Stimulated activated CD4-positive, alpha-beta T cell treated with anti-CD3 and anti-CD28 coated beads, Interleukin-4, amount 100 ng/mL, for 48 hours (primary cell): ENCODE data around the gene SYCP2L.
"Not testable (repeated sequence)": the region's sequence is repeated elsewhere in the genome, so short reads cannot be mapped to it uniquely, and the experiment has no call there.

Experiments used
- DNase-seq, 2 donors: peaks; one replicate each; pipeline ENCODE4 v3.0.0-alpha.2; 2020; ENCODE audit warnings: low read depth in 2 of 2

The SYCP2L gene

GRCh38 chr6:10954590-10955010 lies 67.7 kb downstream of the SYCP2L start:
- DNase-seq: peak; percentile 64 to 78

- DNase-seq: no peak
These were observed 69.9 kb downstream of the SYCP2L start for GRCh38 chr6:10956776-10957175.

DNA sequence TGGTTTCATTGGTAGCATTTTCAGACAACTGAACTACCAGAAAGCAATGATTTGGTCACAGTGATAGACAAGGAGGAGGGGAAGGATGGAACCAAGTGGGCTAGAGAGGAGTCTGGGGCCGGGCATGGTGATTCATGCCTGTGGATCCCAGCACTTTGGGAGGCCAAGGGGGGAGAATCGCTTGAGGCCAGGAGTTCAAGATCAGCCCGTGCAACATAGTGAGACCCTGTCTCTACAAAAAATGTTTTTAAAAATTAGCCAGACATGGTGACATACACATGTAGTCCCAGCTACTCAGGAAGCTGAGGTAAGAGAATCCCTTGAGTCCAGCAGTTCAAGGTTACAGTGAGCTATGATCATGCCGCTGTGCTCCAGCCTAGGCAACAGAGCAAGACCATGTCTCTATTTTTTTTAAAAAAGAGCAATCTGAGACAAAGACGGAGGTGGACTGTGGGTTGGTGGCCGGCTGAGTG lies 70.6 kb downstream of the SYCP2L start:
- DNase-seq: no peak

GRCh38 chr6:10960171-10960570 lies 73.3 kb downstream of the SYCP2L start:
- DNase-seq: no peak

DNA sequence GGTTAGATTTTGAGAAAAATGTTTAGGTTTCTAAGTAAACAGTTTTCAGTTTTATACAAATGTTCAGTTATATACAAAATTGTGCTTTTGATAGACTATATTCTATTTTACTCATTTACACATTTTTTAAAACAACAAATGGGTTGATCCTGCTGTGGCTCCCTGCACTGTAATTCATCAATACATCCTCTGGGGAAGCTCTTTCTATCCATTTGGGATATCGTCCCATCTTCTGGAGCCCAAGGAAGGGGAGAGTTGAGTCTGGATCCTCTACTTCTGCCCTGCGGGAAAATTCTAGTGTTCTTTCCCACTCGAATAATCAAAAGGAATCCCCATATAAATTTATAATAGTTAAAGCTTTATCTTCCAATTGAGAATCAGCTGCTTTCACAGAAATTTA lies 75.0 kb downstream of the SYCP2L start:
- DNase-seq: no peak

GRCh38 chr6:10962673-10963072 lies 75.8 kb downstream of the SYCP2L start:
- no peak for DNase-seq

GRCh38 chr6:10963113-10963512 lies 76.3 kb downstream of the SYCP2L start:
- no peak for DNase-seq

DNA sequence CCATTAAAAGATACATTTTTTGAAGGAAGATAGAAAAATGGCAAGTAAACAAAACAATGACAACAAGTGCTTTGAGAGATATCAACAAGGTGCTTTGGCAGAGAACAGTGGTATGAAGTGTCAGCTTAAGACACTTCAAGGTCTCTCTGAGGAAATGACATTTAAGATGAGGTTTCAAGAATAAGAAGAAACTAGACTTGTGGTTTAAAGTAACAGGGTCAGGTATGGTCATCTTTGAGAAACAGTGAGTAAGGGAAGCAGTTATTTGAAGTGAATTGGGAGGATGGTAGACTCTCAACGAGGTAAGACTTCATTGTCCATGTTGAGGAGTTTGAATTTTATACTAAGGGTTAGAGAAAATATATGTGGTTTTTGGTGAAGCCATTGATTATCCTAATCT lies 77.8 kb downstream of the SYCP2L start:
- DNase-seq: no peak

- no peak for DNase-seq
These were observed 81.9 kb downstream of the SYCP2L start for GRCh38 chr6:10968776-10969175.

- DNase-seq: no peak
These were observed 83.9 kb downstream of the SYCP2L start for GRCh38 chr6:10970731-10971130.

- DNase-seq: no peak
These were observed 85.3 kb downstream of the SYCP2L start for GRCh38 chr6:10972196-10972595.

- no peak for DNase-seq
These were observed 89.7 kb downstream of the SYCP2L start for GRCh38 chr6:10976571-10976970.

DNA sequence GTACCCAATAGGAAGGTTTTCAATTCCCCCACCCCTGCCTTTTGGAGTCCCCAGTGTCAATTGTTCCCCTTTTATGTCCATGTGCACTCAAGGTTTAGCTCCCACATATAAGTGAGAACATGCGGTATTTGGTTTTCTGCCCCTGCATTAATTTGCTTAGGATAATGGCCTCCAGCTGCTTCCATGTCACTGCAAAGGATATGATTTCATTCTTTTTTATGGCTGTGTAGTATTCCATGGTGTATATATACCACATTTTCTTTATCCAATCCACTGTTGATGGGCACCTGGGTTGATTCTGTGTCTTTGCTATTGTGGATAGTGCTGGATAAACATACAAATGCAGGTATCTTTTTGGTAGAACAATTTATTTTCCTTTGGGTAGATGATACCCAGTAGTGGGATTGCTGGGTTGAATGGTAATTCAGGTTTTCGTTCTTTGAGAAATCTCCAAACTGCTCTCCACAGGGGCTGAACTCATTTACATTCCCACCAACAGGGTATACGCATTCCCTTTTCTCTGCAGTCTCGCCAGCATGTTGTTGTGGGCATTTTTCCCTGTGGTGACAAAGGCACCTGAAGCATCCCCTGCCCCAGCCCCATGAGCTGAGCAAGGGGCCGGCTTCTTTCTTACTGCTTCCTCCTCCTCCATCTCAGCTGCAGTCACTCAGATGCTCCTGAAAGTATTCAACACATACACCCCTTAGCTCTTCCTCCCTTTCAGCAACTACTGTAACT lies 90.5 kb downstream of the SYCP2L start:
- no peak for DNase-seq

DNA sequence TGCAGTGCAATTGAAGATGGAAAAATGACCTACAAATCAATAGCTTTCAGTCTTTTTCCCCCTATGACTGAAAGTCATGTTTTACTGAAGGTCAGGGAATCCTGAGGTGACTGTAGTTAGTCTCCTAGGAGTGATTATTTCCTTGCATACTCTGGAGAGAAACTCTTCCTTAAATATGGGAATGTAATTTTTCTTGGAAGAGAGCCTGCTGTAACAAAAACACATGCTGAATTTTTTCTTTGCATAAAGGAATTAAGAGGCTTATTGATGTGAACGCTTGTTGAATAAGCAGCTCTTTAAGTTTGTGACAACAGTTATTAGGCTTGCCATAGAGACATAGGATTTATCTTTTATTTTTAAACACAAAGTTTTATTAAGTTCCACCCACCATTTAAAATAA lies 92.8 kb downstream of the SYCP2L start:
- no peak for DNase-seq

DNA sequence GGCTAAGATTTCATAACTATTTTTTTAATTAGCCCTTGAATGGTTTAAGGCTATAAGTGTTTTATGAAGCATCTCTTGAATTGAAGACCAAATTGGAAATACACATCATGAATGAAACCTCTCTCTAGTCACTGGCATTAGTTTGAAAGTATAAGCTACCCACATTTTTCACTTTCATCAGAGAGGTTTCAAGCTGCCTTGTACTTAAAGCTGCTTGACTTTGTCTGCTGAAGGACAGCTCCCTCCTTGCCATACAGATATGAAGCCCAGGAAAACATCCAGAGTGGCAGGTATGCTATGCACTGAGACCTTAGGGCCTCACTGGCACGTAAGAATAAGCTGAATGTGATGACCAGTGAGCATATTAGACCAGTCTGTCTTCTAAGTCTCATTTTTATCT lies 94.6 kb downstream of the SYCP2L start:
- DNase-seq: no peak

GRCh38 chr6:10984959-10985358 lies 98.1 kb downstream of the SYCP2L start:
- DNase-seq: not testable (repeated sequence)

DNA sequence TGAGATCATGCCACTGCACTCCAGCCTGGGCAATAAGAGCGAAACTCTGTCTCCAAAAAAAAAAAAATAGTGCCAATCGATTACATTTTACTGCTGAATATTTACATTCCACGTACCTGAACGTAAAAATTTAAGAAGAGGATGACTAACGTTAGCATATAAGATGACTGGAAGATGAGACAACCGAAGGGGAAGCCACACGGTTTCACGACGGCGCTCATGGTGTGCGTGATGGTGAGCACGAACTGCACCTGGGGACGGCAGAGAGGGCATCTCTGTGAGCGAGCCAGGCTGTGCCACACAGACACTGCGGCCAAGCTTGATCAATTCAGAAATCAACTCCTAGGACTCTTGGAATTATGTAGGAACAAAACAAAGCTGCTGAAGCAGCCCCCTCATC lies 102.7 kb downstream of the SYCP2L start:
- no peak for DNase-seq

GRCh38 chr6:10991115-10991514 lies 104.3 kb downstream of the SYCP2L start:
- no peak for DNase-seq

- no peak for DNase-seq
These were observed 107.0 kb downstream of the SYCP2L start for GRCh38 chr6:10993896-10994295.

GRCh38 chr6:10995114-10995707 lies 108.4 kb downstream of the SYCP2L start:
- DNase-seq: no peak

DNA sequence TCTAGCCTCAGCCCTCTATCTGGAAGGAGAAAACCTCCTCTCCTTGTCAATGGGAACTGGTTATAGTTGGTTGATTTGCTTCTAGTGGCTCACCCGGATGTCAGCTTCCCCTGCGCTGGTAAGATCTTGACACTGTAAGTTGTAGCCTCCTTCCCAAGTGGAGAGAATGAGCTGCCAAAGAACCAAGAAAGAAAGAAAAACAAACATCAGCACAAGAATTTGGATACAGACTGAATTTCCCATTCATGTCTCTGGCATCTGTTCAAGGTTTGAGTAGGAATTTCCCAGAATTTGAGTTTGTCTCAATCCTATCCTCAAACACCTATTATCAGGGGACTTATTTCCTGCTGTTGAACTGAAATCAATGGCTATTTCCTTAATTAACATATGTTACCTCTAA lies 113.1 kb downstream of the SYCP2L start:
- DNase-seq: no peak

- no peak for DNase-seq
These were observed 115.3 kb downstream of the SYCP2L start for GRCh38 chr6:11002176-11002575.

GRCh38 chr6:11003297-11003696 lies 116.4 kb downstream of the SYCP2L start:
- not testable (repeated sequence) for DNase-seq

DNA sequence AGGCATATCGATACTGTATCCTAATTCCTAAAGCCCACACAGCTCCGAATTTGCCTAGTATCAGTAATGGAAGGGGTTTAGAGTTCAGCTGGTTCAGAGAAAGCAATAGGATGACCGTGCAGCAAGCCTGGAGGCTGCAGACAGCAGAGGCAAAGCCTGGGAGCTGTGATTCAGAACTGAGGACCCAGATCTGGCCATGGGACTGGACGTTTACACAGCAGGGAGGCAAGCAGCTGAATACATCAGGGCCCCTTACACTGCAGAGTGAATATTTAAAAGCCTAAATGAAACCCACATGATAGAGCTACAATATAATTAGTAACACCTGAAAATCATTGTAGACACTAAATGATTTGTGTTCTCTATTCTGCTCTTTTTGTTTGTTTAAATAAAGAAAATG lies 119.2 kb downstream of the SYCP2L start:
- no peak for DNase-seq
